Neutrophil (primary cell): Measurements from ENCODE around the gene ATG7.

Source experiments
- H3K27ac ChIP-seq: fragments of 200-600 bp; sonication (generic); 2 replicates; pipeline ENCODE4 v1.5.1; 2016; ENCODE audit warnings: mild to moderate bottlenecking, moderate library complexity
- H3K27me3 ChIP-seq: fragments of 200-600 bp; sonication (generic); 2 replicates; pipeline ENCODE4 v1.6.0; 2016; ENCODE audit warnings: mild to moderate bottlenecking
- H3K36me3 ChIP-seq: fragments of 200-600 bp; sonication (generic); 2 replicates; pipeline ENCODE4 v1.5.1; 2017
- H3K4me1 ChIP-seq, 2 experiments: fragments of 200-600 bp in 1 of 2; sonication (generic) in 1 of 2; 1 replicate in 1 of 2; 2 replicates in 1 of 2; pipeline versions ENCODE4 v1.5.1 to v1.6.1; 2013 to 2016; ENCODE audit warnings: low read depth in 1 of 2, low read length in 1 of 2, mild to moderate bottlenecking in 1 of 2, moderate library complexity in 1 of 2; ENCODE audit not compliant: control insufficient read depth in 1 of 2, insufficient read depth in 1 of 2
- H3K4me3 ChIP-seq, 2 experiments: fragments of 200-600 bp in 1 of 2; sonication (generic) in 1 of 2; 1 replicate in 1 of 2; 2 replicates in 1 of 2; pipeline ENCODE4 v1.5.1; 2013 to 2016; ENCODE audit warnings: low read depth in 1 of 2, low read length in 1 of 2, mild to moderate bottlenecking in 1 of 2, moderate library complexity in 1 of 2
- H3K9me3 ChIP-seq: fragments of 200-600 bp; sonication (generic); 2 replicates; pipeline ENCODE4 v1.5.1; 2016
- TF ChIP-seq, protein P1 (sequence below): fragments of 200-600 bp; sonication (generic); IDR thresholded peaks from 2 replicates; pipeline ENCODE4 v1.5.1; 2016; ENCODE audit warnings: antibody characterized with exemption

ATG7 gene

DNA sequence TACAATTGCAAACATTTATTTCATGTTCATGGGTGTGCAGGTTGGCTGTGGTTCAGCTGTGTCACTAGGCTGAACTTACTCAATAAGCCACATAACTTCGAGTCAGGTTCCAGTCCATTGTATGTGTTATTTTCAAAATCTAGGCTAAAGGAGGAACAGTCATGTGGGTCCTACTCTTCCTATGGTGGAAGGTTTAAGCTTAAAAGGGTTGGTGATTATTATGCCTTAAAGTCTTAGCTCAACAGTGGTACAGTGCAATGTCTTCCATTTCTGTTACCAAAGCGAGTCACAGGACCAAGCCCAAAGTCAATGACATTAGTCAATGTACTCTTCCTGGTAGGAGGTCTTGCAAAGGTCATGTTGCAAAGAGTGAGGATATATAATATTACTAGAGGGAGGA lies 78.2 kb downstream of the ATG7 start:
- Histone ChIP-seq H3K9me3 (no peaks in the 10 kb centered on the region), H3K4me1 (peaks cover 0 to 8% of the 10 kb centered on the region in 2 experiments), H3K4me3 (no peak overlapping the region), H3K27ac (no peak overlapping the region), H3K27me3 (no peaks in the 10 kb centered on the region), H3K36me3 (peaks cover 88% of the 10 kb centered on the region)
- TF ChIP-seq, protein P1, sequence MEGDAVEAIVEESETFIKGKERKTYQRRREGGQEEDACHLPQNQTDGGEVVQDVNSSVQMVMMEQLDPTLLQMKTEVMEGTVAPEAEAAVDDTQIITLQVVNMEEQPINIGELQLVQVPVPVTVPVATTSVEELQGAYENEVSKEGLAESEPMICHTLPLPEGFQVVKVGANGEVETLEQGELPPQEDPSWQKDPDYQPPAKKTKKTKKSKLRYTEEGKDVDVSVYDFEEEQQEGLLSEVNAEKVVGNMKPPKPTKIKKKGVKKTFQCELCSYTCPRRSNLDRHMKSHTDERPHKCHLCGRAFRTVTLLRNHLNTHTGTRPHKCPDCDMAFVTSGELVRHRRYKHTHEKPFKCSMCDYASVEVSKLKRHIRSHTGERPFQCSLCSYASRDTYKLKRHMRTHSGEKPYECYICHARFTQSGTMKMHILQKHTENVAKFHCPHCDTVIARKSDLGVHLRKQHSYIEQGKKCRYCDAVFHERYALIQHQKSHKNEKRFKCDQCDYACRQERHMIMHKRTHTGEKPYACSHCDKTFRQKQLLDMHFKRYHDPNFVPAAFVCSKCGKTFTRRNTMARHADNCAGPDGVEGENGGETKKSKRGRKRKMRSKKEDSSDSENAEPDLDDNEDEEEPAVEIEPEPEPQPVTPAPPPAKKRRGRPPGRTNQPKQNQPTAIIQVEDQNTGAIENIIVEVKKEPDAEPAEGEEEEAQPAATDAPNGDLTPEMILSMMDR, result no peak

GRCh38 chr3:11351451-11351850 lies 79.3 kb downstream of the ATG7 start:
- H3K27me3 ChIP-seq, result no peaks in the 10 kb centered on the region
- no peak overlapping the region for H3K27ac ChIP-seq
- no peak overlapping the region for H3K4me3 ChIP-seq
- TF ChIP-seq, protein P1, result no peak
- H3K9me3 ChIP-seq, result no peaks in the 10 kb centered on the region
- peaks cover 90% of the 10 kb centered on the region for H3K36me3 ChIP-seq
- peaks cover 0 to 8% of the 10 kb centered on the region in 2 experiments for H3K4me1 ChIP-seq

- H3K36me3 ChIP-seq, result peaks cover 85% of the 10 kb centered on the region
- no peaks in the 10 kb centered on the region for H3K4me1 ChIP-seq
- no peak overlapping the region for H3K4me3 ChIP-seq
- no peaks in the 10 kb centered on the region for H3K27me3 ChIP-seq
- no peak overlapping the region for H3K27ac ChIP-seq
- H3K9me3 ChIP-seq, result no peaks in the 10 kb centered on the region
- TF ChIP-seq, protein P1, result no peak
These were observed 84.1 kb downstream of the ATG7 start for GRCh38 chr3:11356269-11356668.

GRCh38 chr3:11362600-11362999 lies 90.4 kb downstream of the ATG7 start:
- TF ChIP-seq, protein P1, result no peak
- Histone ChIP-seq H3K27ac (no peak overlapping the region), H3K9me3 (no peaks in the 10 kb centered on the region), H3K4me3 (no peak overlapping the region), H3K36me3 (peaks cover 94% of the 10 kb centered on the region), H3K4me1 (peaks cover 7 to 8% of the 10 kb centered on the region in 2 experiments), H3K27me3 (no peaks in the 10 kb centered on the region)

- peaks cover 7 to 8% of the 10 kb centered on the region in 2 experiments for H3K4me1 ChIP-seq
- H3K27ac ChIP-seq, result no peak overlapping the region
- peaks cover 96% of the 10 kb centered on the region for H3K36me3 ChIP-seq
- no peak overlapping the region for H3K4me3 ChIP-seq
- TF ChIP-seq, protein P1, result no peak
- H3K27me3 ChIP-seq, result no peaks in the 10 kb centered on the region
- H3K9me3 ChIP-seq, result no peaks in the 10 kb centered on the region
These were observed 91.5 kb downstream of the ATG7 start for GRCh38 chr3:11363715-11364114.

DNA sequence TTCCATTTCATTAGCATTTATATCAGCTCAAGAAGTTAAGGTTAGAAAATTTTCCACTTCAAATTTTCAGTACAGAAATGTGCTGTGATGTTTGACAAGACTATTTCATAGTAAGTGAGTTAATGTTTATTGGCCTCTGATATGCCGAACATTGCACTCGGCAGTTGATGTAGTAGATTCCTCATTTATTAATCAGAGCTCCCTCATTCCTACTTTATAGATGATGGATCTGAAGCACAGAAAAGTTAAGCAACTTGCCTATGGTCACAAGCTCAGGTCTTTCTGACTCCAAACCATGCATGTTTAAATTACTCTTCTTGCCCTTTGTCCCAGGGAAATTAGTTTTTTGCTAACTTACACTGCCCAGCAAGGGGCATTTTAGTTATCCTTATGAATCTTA lies 92.0 kb downstream of the ATG7 start:
- TF ChIP-seq, protein P1, result no peak
- Histone ChIP-seq H3K4me1 (peaks cover 7 to 8% of the 10 kb centered on the region in 2 experiments), H3K27me3 (no peaks in the 10 kb centered on the region), H3K9me3 (no peaks in the 10 kb centered on the region), H3K4me3 (no peak overlapping the region), H3K27ac (no peak overlapping the region), H3K36me3 (peaks cover 96% of the 10 kb centered on the region)
